ENCODE data around the gene KMT2B. TPM values are rescaled to one million over a fixed set of nuclear protein-coding genes. Genes with fewer than 3 reads are reported as not detected.

The KMT2B gene
- total and polyA plus RNA-seq, 2 of the 8 experiments (the other 6 are each of a cell fraction or from before 2014, with no cell fraction given): 26.7 to 38.6 TPM

DNA sequence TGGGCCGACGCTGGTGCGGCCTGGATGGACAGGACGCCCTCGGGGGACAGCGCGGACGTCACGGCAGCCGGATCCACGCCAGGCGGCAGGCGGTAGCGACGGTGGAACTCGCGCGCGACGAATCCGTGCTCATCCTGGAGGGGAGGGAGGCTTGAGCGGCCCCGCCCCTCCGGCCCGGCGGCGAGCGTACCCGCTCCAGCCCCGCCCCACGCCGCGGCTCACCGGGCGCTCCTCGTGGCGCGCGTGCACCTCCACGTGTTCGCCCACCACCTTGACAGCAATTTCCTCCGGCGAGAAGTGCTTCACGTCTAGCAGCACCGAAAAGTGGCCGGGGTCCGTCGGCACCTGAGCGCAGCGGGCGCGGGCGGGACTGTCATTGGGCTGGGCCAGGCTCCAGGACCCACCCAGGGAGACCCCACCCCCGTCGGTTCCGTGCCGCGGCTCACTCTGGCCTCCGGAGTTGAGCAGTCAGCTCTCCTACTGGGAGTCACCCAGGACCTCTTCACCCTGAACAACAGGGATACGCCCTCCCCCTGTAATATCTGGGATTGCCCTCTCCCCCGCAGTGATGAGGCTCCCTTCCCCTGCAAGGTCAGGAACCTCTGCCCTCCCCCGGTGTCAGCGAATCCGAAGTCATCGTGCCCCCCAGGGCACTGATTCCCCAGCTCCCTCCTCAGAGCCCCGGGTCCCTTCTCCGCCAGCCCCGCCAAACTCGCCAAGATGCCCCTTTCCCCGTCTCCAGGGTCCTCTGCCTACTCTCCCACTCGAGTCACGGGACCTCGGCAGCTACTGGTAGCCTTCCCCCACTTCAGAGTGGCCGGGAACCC is 38.0 kb downstream of the KMT2B start:
- CTCF ChIA-PET (ENCODE audit: partially characterized antibody): interaction anchor here (0.6 to 2.0 kb wide), 3 partner anchors 12 to 145 kb away, joined by 3 to 9 read pairs (median 4); no protein-coding TSS in a partner anchor
- DNase-seq (ENCODE audit: low read depth in 1 of 2, low spot score in 2 of 2): no peak
- no peak overlapping the region for H3K27ac ChIP-seq (ENCODE audit: low read depth, low read length)

More for the DNA sequence above, 38.0 kb downstream of the KMT2B start:
- Histone ChIP-seq H3K23ac (ENCODE audit: insufficient read length) (no peak overlapping the region), H3K79me2 (ENCODE audit: control insufficient read depth in 1 of 2, insufficient read depth in 2 of 2, low read length in 2 of 2) (peaks cover 0 to 6% of the 10 kb centered on the region in 2 experiments; a peak in 2 of 4 replicates), H3K4ac (replicated peaks; ENCODE audit: insufficient read length, low read depth, low read length) (no peak overlapping the region), H3K9ac (replicated peaks in 1 of 4; ENCODE audit: extremely low read depth in 1 of 4, low read depth in 3 of 4, low read length in 3 of 4) (peak overlapping the region in 1 of 4 experiments; percentile 50; a peak in 1 of 7 replicates), H3K56ac (replicated peaks; ENCODE audit: insufficient read length, low read depth, low read length) (no peak overlapping the region), H2BK12ac (ENCODE audit: low read depth, low read length) (no peak overlapping the region), H4K91ac (replicated peaks; ENCODE audit: insufficient read length, low read length) (peak overlapping the region; percentile 87), H2AK5ac (ENCODE audit: low read depth, low read length) (no peak overlapping the region), H2AFZ (ENCODE audit: low read length) (peak overlapping the region; percentile 46; the same call in 1 of the 2 replicates), H3K14ac (ENCODE audit: insufficient read length) (no peak overlapping the region), H3K79me1 (ENCODE audit: low read depth, low read length) (peaks cover 4% of the 10 kb centered on the region), H3K9me3 (ENCODE audit: insufficient read depth in 2 of 2, low read depth in 1 of 2, low read length in 1 of 2) (no peaks in the 10 kb centered on the region), H4K20me1 (replicated peaks in 1 of 2; ENCODE audit: control insufficient read depth in 1 of 2, insufficient read depth in 2 of 2, low read length in 2 of 2) (peaks cover 0 to 4% of the 10 kb centered on the region in 2 experiments), H4K8ac (ENCODE audit: extremely low read depth, insufficient read depth, low read length) (peak overlapping the region; percentile 32), H4K5ac (ENCODE audit: insufficient read length, low read depth, low read length) (peak overlapping the region; percentile 39), H3K4me3 (ENCODE audit: extremely low read depth in 1 of 4, insufficient read depth in 2 of 4, low read depth in 3 of 4, low read length in 4 of 4) (peak overlapping the region; percentile 51 to 98 (median 75)), H3K36me3 (ENCODE audit: control insufficient read depth in 2 of 4, insufficient read depth in 4 of 4, low read length in 3 of 4) (peaks cover 0 to 5% (median 0%) of the 10 kb centered on the region in 4 experiments; a peak in 2 of 8 replicates), H3K23me2 (ENCODE audit: low read depth, low read length) (peaks cover 16% of the 10 kb centered on the region; the same call in 1 of the 2 replicates), H2BK15ac (ENCODE audit: low read length) (no peak overlapping the region), H3K4me1 (replicated peaks in 1 of 4; ENCODE audit: control insufficient read depth in 3 of 4, insufficient read depth in 4 of 4, low read length in 3 of 4) (peaks cover 0 to 18% (median 11%) of the 10 kb centered on the region in 4 experiments; a peak in 5 of 7 replicates), H2BK120ac (replicated peaks; ENCODE audit: low read depth, low read length) (no peak overlapping the region), H3K4me2 (ENCODE audit: insufficient read depth in 1 of 2, low read depth in 2 of 2, low read length in 2 of 2) (peak overlapping the region; percentile 95 to 98), H2BK20ac (ENCODE audit: low read length) (no peak overlapping the region), H3K27me3 (replicated peaks in 1 of 4; ENCODE audit: control insufficient read depth in 3 of 4, extremely low read depth in 1 of 4, insufficient read depth in 3 of 4, low read length in 3 of 4) (peaks cover 0 to 17% (median 11%) of the 10 kb centered on the region in 4 experiments; a peak in 5 of 7 replicates), H2BK5ac (ENCODE audit: low read depth, low read length) (no peak overlapping the region), H3K18ac (ENCODE audit: extremely low read depth, low read length) (peak overlapping the region; percentile 83)
- TF ChIP-seq, protein P1, sequence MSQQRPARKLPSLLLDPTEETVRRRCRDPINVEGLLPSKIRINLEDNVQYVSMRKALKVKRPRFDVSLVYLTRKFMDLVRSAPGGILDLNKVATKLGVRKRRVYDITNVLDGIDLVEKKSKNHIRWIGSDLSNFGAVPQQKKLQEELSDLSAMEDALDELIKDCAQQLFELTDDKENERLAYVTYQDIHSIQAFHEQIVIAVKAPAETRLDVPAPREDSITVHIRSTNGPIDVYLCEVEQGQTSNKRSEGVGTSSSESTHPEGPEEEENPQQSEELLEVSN (IDR thresholded peaks at IDR 0.05): peak; percentile 55; the same call in 1 of the 2 replicates
- peak; percentile 78 for TF ChIP-seq KDM4A (IDR thresholded peaks at IDR 0.05; ENCODE audit: low read depth, low read length, severe bottlenecking)
- TF ChIP-seq SIN3A (conservative IDR thresholded peaks at IDR 0.05 in 1 of 2, IDR thresholded peaks at IDR 0.05 in 1 of 2; ENCODE audit: low read depth in 1 of 2, low read length in 2 of 2): peak in 1 of 2 experiments; percentile 30; a peak in 1 of 4 replicates
- TF ChIP-seq, protein P2, sequence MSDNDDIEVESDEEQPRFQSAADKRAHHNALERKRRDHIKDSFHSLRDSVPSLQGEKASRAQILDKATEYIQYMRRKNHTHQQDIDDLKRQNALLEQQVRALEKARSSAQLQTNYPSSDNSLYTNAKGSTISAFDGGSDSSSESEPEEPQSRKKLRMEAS (IDR thresholded peaks at IDR 0.05): peak; percentile 86
- TF ChIP-seq SUZ12 (IDR thresholded peaks at IDR 0.05; ENCODE audit: low read length): peak; percentile 33; the same call in 1 of the 2 replicates
- no peak for TF ChIP-seq SIRT6 (IDR thresholded peaks at IDR 0.05; ENCODE audit: low read length)
- FAIRE-seq: no peak
- whole genome bisulfite sequencing, 2 experiments (ENCODE audit: extremely low coverage in 1 of 2, insufficient coverage in 1 of 2, insufficient read length in 1 of 2, insufficient replicate concordance in 2 of 2, low coverage in 1 of 2, low lambda C conversion rate in 2 of 2, missing lambda C conversion rate in 1 of 2): 4% methylated on average over 49 of the region's 74 CpGs; no CpG with 5 or more reads in 1 of the 2 experiments
- POLR2A ChIA-PET (ENCODE audit: partially characterized antibody): interaction anchor here (0.6 to 2.6 kb wide), 10 partner anchors 8 to 101 kb away, joined by 3 to 23 read pairs (median 6); partner anchors contain the start of genes KIRREL2, LIN37, PSENEN and U2AF1L4

Measured in H1 (cell line).